ENCODE measurements around the gene FAM219A.
"Not testable (repeated sequence)": the region's sequence is repeated elsewhere in the genome, so short reads cannot be mapped to it uniquely, and the experiment has no call there.

FAM219A gene

DNA sequence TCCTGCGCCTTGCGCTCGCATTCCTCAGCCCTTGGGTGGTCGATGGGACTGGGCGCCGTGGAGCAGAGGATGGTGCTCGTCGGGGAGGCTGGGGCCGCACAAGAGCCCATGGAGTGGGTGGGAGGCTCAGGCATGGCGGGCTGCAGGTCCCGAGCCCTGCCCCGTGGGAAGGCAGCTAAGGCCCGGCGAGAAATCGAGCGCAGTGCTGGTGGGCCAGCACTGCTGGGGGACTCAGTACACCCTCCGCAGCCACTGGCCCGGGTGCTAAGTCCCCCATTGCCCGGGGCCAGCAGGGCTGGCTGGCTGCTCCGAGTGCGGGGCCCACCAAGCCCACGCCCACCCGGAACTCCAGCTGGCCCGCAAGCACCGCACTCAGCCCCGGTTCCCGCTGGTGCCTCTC is 24.4 kb upstream of the FAM219A start:
- DNase-seq: not testable (repeated sequence)

DNA sequence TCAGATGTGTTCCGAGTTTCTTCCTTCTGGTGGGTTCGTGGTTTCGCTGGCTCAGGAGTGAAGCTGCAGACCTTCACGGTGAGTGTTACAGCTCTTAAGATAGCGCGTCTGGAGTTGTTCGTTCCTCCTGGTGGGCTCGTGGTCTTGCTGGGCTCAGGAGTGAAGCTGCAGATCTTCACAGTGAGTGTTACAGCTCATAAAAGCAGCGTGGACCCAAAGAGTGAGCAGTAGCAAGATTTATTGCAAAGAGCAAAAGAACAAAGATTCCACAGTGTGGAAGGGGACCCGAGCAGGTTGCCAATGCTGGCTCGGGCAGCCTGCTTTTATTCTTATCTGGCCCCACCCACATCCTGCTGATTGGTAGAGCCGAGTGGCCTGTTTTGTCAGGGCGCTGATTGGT is 23.2 kb upstream of the FAM219A start:
- DNase-seq: not testable (repeated sequence)

DNA sequence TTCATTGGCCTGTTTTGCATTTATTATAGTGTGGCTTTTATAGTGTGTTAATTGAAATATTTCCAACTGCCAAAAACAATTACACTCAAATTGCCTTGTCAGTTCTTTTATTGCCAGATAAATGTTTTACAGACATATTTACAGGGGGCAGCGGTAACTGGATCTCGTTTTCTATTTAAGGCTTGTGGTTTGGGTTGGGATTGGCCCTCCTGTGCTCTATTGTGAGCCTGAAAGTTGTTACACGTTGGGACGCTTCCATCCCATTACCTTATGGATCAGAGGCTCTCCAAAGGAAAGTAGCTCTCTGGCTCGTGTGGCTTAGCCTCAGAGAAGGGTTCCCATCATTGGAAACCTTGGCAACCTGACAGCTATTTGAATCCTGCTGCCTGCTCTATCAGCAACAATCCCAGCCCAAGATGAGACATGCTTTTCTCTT is 21.1 kb upstream of the FAM219A start:
- DNase-seq: no peak

DNA sequence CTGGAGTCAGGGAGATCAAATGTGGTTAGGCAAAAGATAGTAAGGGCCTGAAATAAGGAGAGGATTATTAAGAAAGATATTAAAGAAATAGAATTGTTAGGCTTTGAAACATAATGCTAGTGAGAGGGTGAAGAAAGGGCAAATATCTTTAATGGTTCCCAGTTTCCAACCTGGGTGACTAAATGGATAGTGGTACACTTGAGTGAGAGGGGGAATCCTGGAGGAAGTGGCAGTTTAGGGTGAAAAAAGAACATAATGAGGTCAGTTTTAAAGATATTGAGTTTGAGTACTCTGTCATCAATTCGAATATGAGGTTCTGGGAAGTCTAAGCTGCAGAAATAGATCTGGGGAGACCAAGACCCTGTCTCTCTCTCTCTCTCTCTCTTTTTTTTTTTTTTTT is 19.2 kb upstream of the FAM219A start:
- no peak for DNase-seq

DNA sequence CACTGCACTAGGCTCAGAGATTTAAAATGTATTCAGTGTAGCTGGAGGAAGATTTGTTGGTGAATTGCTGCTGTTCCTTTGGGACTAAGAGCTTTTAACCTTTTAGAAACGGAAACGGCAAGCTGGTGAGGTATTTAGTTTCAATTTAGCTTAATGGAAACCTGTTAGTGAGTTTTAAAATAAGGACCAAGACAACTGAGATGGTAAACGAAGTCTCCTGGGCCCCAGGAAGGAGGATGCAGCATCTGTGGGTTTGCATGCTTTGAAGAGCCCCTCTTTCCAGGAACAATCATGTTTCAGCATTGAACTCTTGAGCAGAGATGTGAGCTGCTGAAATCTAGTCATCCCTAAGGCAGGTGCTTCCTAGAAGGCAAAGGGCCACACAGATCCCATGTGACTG is 16.7 kb upstream of the FAM219A start:
- DNase-seq: no peak

DNA sequence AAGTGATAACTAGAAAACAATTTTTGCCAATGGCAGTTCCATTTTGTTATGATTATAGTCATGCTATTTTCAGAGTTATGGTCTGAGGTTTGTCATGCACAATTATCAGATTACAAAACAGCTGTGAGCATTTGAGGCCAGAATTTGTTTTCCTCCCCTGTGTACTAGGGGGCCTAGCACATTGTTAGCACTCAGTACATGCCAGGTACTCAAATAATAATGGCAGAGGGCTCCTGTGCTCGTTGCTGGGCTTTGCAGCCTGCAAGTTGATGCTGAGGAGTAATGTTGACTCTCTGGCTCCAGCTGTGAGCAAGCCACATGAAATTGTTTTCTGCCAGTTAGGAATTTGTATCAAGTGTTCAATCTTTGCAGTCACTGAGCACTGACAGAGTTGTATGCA is 7.1 kb upstream of the FAM219A start:
- DNase-seq: no peak

DNA sequence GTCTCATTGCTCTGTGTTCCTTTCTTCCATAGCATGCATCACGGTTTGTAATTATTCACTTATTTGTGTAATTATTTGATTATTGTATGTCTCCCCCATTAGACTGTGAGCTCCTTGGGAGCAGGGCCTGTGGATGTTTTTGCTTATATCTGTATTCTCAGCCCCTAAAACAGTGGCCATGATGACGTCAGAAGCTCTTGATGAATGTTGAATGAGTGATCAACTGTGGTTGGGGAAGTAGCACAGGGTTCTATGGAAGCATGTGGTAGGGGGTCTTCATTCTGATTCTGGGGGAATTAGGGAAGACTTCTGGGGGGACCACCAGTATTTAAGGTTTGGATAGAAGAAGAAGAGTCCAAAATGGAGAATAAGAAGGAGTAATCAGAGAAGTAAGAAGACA is 6.2 kb upstream of the FAM219A start:
- DNase-seq: no peak

DNA sequence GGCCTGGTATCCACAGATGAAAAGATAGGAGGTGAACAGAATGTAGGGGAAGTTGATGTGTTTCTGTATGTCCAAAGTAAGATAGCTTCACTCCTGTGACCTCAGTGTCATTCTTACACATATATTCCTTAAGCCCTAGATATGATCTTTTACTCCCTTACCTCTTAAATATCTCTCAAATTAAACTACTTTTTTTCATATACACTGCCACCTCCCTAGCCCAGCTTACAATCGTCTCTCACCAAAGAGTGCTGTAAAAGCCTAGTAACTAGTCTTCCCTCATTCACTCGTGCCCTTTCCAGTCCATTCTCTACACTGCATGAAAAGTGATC is 5.5 kb upstream of the FAM219A start:
- no peak for DNase-seq

DNA sequence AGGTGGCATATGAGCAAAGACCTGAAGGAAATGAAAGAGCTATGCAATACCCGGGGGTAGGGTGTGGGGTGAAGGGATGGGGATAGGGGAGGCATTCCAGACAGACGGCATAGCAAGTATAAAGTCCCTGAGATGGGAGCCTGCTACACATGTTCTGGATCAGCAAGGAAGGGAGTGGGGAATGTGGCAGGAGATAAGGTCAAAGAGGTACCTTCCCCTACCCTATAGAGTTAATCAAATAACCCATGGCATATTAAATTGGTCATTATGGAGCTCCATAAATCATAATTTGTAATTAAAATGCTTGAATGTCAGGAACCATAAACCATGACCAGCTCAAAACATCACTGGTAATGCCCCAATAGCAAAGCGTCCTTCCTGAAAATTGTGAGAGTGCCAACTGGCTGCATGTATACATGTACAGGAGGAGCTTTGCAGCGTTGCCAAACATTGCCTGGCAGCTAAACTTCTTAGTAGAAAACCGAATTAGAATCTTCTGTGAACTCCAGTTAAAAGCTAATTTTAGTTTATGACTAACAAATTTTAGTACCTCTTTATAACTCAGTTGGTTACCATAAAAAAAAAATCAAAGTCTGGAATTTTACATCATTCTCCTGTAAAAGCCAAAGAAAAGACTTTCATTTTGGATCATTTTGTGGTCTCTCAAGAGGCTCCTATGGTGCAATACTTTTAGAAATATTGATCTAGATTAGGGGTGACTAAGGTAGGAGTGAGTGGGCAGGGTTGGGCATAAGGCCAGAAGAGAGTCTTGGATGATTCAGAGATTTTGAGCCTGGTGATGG is 4.9 kb upstream of the FAM219A start:
- DNase-seq: peak in 1 of 2 experiments; percentile 6

DNA sequence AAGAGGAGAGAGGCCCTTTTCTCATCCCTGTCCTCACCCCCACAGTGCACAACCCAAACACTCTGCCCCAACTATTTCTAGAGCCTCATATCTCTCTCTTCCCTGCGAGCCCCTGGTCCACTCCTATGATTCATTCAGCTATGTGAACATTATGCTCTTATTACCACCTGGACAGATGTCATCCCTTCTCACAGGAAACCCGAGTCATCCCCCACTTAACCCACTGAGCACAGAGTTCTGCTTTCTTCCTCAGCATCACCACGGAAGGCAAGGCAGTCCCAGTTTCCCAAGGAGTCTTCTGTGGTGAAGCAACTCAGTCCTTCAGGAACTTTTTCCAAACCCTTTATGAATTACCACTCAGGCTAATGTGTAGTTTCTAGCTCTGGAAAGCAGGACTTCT is 1.6 kb upstream of the FAM219A start:
- no peak for DNase-seq

DNA sequence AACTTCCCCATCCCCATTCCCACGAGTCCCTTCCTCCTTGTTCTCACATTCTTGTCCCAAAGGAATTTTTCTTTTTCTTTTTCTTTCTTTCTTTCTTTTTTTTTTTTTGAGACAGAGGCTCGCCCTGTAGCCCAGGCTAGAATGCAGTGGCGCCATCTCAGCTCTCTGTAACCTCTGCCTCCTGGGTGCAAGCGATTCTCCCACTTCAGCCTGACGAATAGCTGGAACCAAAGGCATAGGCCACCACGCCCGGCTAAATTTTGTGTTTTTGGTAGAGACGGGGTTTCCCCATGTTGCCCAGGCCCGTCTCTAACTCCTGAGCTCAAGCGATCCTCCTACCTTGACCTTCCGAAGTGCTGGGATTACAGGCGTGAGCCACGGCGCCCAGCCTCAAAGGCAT is 986 bp upstream of the FAM219A start:
- no peak for DNase-seq

DNA sequence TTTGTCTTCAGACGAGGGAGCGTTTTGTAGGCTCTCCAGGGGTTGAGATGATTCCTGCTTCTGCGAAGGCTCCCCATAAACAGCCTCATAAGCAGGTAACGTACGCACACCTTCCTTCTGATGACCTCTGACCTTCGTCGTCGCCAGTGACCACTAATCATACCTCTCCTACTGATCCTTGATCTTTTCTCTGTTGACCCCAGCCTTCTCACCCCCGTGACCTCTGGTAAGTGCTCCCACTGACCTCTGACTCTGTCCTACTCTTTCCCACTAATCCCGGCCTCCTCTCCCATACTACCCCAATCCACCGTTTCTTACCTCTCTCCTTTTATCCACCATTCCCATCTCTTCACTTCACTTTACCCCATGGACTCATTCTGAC is 580 bp upstream of the FAM219A start:
- DNase-seq: no peak

DNA sequence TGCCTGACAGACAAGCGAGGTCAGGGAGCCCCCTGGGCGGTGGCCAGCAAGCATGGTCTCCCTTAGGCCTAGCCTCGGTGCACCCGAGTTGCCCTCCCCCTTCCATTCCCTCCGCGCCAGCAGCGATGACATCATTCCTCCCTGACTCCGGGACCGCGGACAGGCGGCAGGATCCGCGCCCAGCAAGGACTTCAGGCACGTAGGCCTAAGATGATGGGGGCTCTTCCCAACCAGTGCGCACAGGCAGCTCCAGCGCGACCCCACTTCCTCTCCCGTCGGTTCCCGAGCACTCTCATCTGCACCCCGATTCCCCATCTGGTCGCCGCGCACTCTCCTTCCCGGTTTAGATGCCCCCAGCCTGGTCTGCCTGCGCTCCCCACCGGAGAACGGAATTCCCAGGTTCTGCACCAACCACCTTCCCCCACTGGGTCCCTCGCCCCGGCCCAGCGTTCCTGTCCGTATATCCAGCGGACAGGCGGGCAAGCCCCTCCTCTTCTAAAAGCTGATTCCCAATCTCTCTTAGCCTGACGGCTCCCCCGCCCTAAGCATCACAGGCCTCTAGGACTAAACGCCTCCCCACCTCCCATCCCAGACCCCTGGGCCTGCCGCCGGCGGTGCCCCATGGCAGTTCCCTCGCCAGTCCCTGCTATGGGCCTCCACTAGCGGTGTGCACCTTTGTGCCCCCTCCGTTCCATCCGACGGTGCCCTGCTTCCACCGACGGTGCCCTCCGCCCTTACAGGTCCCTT is 931 bp downstream of the FAM219A start:
- peak in 1 of 2 experiments; percentile 5 for DNase-seq

DNA sequence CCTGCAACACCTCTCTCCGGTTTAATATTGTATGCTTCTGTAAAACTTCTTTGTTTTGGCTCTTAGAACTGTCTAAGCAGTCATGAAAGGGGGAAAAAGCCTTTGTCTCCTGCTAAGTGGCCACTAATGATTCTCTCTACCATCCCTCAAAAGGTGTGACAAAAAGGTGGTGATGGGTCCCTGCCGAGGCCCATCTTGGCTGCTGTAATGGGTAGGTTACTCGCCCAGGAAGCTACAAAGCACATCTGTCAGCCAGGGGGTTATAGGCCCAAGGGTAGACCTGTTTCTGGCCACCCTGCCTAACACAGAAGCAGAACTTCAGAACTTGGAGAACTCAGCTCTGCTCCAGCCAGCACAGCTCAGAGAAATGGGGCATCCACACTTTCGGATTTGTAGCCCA is 1.6 kb downstream of the FAM219A start:
- DNase-seq: no peak

DNA sequence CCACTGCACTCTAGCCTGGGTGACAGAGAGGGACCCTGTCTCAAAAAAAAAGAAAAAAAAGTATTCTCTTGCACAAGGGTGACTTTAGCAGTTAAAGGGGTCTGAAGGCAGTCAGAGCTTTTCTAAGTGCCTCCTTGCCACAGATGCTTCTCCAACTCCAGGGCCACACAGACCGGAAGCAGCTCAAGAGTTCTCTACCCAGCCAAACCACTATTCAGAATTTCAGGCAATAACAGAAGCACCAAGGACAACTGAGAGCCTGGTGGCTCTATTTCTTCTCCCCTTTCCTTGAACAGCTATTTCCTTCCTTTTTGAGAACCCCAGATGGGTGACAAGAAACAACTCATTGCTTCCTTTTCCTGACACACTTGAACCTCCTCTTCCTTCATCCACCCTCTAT is 2.2 kb downstream of the FAM219A start:
- DNase-seq: no peak

DNA sequence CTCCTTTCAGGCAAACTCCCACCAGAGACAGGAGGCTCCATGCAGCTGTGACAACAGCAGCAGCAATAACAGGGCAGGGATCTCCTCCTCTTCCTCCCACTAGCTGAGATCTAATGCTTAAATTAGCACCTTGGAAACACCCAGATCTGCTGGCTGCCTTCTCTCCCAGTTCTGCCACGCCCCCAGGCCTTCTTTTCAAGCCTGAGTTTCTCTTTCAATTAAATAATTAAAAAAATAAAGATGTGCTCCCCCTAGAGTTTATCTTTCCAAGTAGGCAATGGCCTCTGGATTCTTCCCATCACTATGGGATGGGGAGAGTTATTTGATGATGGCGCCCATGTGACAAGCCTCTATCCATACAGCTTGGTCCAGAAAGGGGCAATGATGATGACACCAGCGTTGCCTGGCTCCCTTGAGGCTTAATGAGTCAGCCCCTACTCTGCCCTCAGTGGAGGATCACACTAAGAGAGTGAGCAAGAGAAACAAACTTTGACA is 3.8 kb downstream of the FAM219A start:
- no peak for DNase-seq

DNA sequence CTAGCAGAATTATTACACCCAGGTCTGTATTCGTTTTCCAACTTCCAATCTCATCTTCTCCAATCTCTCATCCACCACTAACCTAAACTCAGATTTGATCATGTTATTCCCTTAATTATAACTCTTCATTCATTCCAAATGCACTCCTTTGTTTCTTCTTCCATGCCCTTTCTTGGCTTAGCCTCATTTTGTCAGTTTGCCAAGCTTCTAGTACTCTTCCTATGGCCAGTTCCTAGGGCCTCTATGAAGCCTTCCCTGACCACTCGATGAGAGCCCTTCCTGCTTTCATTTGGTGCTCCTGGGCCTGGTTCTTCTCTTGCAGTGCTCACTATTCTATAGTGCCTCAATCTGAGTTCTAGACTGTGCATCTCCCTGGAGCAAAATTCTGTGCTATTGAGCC is 5.8 kb downstream of the FAM219A start:
- DNase-seq: no peak

DNA sequence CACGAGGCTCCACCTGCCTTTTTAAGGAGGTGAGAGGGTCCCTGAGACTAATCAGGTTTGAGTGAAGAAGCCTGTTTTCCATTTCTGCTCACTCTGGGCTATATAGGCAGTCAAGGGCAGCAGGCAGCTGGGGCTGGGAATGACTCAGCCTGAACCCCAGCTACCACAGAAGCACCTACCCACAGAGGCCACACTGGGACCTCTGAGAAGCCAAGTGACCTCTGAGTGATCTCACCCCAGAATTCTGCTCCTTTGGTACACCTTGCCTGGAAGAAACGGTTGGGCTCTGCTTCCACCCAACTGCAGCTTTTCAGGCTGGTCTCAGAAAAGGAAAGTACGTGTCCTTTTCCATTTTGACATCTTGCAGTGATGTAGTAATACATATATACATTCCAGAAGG is 6.8 kb downstream of the FAM219A start:
- no peak for DNase-seq

DNA sequence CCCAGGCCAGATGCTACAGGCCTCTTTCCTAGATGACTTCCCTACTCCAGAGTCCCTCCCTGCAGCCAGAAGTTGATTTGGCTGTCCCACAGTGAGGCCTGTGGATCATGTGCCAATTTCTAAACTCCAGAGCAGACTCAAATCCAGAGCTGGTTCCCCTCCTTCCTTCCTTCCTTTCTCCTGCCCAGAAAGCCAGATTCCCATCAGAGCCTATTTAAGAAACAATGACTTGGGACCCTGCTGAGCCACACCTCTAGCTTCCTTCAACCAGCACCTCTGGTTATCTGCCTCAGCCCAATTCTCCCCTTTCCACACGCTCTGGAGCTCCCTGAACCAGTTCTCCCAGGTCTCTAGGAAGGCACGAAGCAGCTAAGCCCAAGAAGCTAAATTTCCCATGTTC is 7.2 kb downstream of the FAM219A start:
- DNase-seq: no peak

DNA sequence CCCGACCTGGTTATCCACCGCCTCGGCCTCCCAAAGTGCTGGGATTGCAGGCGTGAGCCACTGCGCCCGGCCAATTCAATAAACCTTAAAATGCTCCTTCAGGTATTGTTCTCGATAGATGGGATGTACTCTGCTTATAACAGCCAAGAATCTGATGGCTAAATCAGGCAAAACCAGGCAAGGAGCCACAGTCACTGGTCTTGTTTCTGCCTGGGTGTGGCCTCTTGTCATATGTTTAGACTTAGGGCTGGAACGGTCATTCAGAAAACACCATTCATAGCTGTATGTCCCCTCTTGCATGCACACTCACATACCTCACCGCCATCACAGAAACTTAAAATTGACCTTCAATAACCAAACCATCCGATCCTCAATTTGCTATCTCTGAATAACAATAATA is 7.7 kb downstream of the FAM219A start:
- no peak for DNase-seq

DNA sequence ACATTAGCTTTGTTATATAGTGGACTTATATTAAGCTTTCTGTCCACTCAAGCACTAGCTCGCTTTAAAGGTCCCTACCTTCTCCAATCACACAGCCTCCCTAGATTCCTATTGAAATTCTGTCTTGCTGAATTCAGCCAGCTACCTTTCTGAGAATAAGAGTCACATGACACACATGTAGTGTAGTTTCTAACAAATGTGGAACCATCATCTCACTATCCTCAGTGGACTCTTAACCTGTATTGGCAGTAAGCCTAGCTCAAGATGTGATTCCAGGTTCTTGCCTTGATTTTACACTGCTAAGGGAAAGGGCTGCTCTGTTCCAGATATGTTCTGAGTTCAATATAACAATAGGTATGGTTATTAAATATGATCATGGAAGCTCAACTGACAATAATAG is 11.4 kb downstream of the FAM219A start:
- DNase-seq: no peak

DNA sequence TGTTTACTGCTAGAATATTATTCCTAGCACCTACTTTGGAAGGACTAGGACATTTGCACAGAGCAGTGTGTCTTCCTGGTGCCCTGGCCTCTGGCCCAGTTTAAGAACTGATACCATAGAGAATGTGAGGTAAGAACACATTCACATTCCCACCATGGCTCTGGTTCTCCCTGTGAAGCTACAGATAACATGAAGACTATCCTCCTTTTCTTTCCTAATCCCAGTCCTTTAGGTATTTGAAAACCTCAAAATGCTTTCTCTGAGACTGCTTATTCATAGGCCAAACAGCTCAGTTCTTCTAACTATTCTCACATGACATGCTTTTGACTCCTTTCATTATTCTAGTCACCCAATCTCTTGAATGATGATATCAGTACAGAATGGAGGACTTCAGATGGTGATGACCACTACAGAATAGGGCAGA is 11.9 kb downstream of the FAM219A start:
- DNase-seq: no peak

DNA sequence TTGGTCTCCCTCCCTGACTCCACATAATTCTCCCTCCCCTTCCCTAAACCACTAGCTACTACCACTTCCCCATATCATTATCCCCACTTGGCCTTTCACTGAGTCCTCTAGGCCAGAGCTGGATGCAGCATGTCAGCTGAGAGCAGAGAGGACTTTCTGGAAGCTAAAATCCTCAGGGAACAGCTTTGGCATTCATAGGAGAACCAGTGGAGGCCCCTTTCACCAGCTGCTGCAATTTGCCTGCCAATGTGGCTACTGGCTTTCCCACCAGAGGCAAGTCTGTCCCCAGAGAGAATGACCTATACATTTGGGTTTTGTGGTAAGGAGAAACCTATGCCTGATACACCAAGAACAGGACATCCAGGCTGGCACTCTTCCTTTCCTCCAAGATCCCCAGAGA is 14.4 kb downstream of the FAM219A start:
- no peak for DNase-seq

DNA sequence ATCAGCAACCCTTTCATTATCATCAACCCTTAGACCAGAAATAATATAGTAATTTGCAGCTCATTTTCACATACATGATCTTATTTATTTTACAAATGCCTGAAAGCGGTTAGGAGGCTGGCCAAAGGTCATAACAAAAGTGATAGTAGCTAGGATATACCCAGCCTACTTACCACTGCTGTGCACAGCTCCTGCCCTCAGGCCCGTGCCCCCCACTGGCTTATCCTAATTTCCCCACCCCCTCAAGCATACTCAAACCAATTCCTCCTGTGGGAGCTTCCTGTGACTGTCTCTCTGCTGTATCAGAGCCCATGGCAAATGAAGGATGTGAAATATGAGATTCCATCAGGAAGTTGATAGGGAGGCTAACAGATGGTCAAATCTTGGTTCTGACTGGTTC is 14.8 kb downstream of the FAM219A start:
- DNase-seq: no peak

DNA sequence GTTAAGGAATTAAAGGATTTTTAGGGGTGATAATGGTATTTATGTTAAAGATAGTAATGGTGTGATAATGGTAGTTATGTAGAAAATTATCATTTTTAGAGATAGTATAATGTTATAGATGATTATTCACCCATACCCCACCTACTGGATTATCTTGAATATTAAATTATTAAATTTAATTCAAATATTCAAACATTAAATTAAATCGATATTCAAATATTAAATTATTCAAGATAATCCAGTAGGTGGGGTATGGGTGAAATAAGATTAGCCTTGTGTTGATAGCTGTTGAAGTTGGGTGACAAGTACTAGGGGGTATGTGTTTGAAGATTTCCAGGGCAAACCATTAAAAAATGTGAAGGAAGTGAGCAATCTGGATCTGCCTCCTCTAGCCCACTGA is 15.6 kb downstream of the FAM219A start:
- DNase-seq: no peak
